HL-60 (cell line): ENCODE results near the gene SLAMF6.
"Not testable (repeated sequence)": the region's sequence is repeated elsewhere in the genome, so short reads cannot be mapped to it uniquely, and the experiment has no call there.

ENCODE experiments used
- DNase-seq, 2 experiments: peaks; one replicate each; pipeline ENCODE4 v3.0.0-alpha.2; 2010 to 2020; ENCODE audit warnings: low read depth in 1 of 2, low spot score in 1 of 2
- H3K27ac ChIP-seq: fragments of 250-450 bp; sonication (Bioruptor Pico); replicated peaks from 2 replicates; pipeline ENCODE4 v1.5.1; 2020; ENCODE audit warnings: mild to moderate bottlenecking, moderate library complexity
- H3K27me3 ChIP-seq: fragments of 250-450 bp; sonication (Bioruptor Pico); 2 replicates; pipeline ENCODE4 v1.5.1; 2021; ENCODE audit warnings: mild to moderate bottlenecking, moderate library complexity; ENCODE audit not compliant: insufficient read depth, poor library complexity, severe bottlenecking
- H3K4me3 ChIP-seq: replicated peaks from 2 replicates; pipeline ENCODE4 v1.5.1; 2011; ENCODE audit warnings: mild to moderate bottlenecking, control low read depth, low read length; ENCODE audit not compliant: insufficient read depth
- CTCF ChIP-seq: IDR thresholded peaks from one replicate; pipeline ENCODE4 v1.5.1; 2011; ENCODE audit warnings: low read length, control low read depth, inconsistent platforms; ENCODE audit not compliant: insufficient read depth
- GABPA ChIP-seq: IDR thresholded peaks from 2 replicates; pipeline ENCODE4 v1.6.1; 2012; ENCODE audit warnings: low read depth
- POLR2AphosphoS5 ChIP-seq: IDR thresholded peaks from 2 replicates; pipeline ENCODE4 v1.6.1; 2012; ENCODE audit warnings: low read depth
- REST ChIP-seq: IDR thresholded peaks from 2 replicates; pipeline ENCODE4 v1.6.1; 2012; ENCODE audit warnings: low read depth; ENCODE audit not compliant: insufficient replicate concordance
- SPI1 ChIP-seq: IDR thresholded peaks from 2 replicates; pipeline ENCODE4 v1.6.1; 2012; ENCODE audit warnings: low read depth, mild to moderate bottlenecking, borderline replicate concordance

The SLAMF6 gene

GRCh38 chr1:160567341-160567740, 44.3 kb upstream of the SLAMF6 start:
- Histone ChIP-seq H3K27ac (no peak overlapping the region), H3K4me3 (no peak overlapping the region), H3K27me3 (no peaks in the 10 kb centered on the region)
- TF ChIP-seq CTCF, result no peak
- TF ChIP-seq GABPA, result no peak
- no peak for TF ChIP-seq POLR2AphosphoS5
- no peak for TF ChIP-seq REST
- no peak for TF ChIP-seq SPI1
- DNase-seq, result no peak

GRCh38 chr1:160565564-160565963, 42.5 kb upstream of the SLAMF6 start:
- Histone ChIP-seq H3K27ac (no peak overlapping the region), H3K4me3 (no peak overlapping the region), H3K27me3 (no peaks in the 10 kb centered on the region)
- TF ChIP-seq GABPA (no peak), REST (no peak), POLR2AphosphoS5 (no peak), CTCF (no peak), SPI1 (no peak)
- DNase-seq, result no peak

GRCh38 chr1:160563230-160563629, 40.2 kb upstream of the SLAMF6 start:
- H3K27me3 ChIP-seq, H3K4me3 ChIP-seq, H3K27ac ChIP-seq, DNase-seq: not testable (repeated sequence)

- not testable (repeated sequence) for H3K27ac ChIP-seq, H3K4me3 ChIP-seq, H3K27me3 ChIP-seq, DNase-seq
Observed at GRCh38 chr1:160562745-160563144, 39.7 kb upstream of the SLAMF6 start.

- TF ChIP-seq REST, result no peak
- TF ChIP-seq GABPA, result no peak
- no peak for TF ChIP-seq SPI1
- Histone ChIP-seq H3K27me3 (no peaks in the 10 kb centered on the region), H3K4me3 (no peak overlapping the region), H3K27ac (peak overlapping the region; percentile 17)
- no peak for DNase-seq
Observed at GRCh38 chr1:160560806-160561205, 37.8 kb upstream of the SLAMF6 start.
